ENCODE measurements around the gene CHCHD3.

The CHCHD3 gene

GRCh38 chr7:132856416-132856815, 225.5 kb downstream of the CHCHD3 start:
- Histone ChIP-seq H3K36me3 (no peaks in the 10 kb centered on the region), H3K4me1 (no peaks in the 10 kb centered on the region), H3K27ac (no peak overlapping the region), H3K4me3 (no peak overlapping the region), H3K27me3 (no peaks in the 10 kb centered on the region), H3K9me3 (no peaks in the 10 kb centered on the region)
- intact Hi-C loops (cut with DNase I; ENCODE audit: low total_unique reads), result no loop called here
- DNase-seq, result no peak
- no peak for TF ChIP-seq CTCF (IDR thresholded peaks at IDR 0.05)

- H3K27me3 ChIP-seq, result no peaks in the 10 kb centered on the region
Observed at GRCh38 chr7:132855901-132856300, 226.0 kb downstream of the CHCHD3 start.

GRCh38 chr7:132854238-132854637, 227.7 kb downstream of the CHCHD3 start:
- H3K4me3 ChIP-seq, result no peak overlapping the region
- intact Hi-C loops (cut with DNase I; ENCODE audit: low total_unique reads), result no loop called here
- no peak overlapping the region for H3K27ac ChIP-seq
- no peak for DNase-seq
- H3K9me3 ChIP-seq, result no peaks in the 10 kb centered on the region
- H3K36me3 ChIP-seq, result no peaks in the 10 kb centered on the region
- H3K27me3 ChIP-seq, result no peaks in the 10 kb centered on the region
- no peak for TF ChIP-seq CTCF (IDR thresholded peaks at IDR 0.05)
- H3K4me1 ChIP-seq, result no peaks in the 10 kb centered on the region

More at GRCh38 chr7:132855901-132856300, 226.0 kb downstream of the CHCHD3 start:
- H3K4me3 ChIP-seq, result no peak overlapping the region
- no peaks in the 10 kb centered on the region for H3K4me1 ChIP-seq
- TF ChIP-seq CTCF (IDR thresholded peaks at IDR 0.05), result no peak
- no peak for DNase-seq
- H3K9me3 ChIP-seq, result no peaks in the 10 kb centered on the region
- intact Hi-C loops (cut with DNase I; ENCODE audit: low total_unique reads), result no loop called here
- H3K27ac ChIP-seq, result no peak overlapping the region
- no peaks in the 10 kb centered on the region for H3K36me3 ChIP-seq

- Histone ChIP-seq H3K27me3 (no peaks in the 10 kb centered on the region), H3K4me1 (no peaks in the 10 kb centered on the region), H3K4me3 (no peak overlapping the region), H3K27ac (no peak overlapping the region), H3K36me3 (no peaks in the 10 kb centered on the region), H3K9me3 (no peaks in the 10 kb centered on the region)
- intact Hi-C loops (cut with DNase I; ENCODE audit: low total_unique reads), result no loop called here
- TF ChIP-seq CTCF (IDR thresholded peaks at IDR 0.05), result no peak
- no peak for DNase-seq
Observed at GRCh38 chr7:132847376-132847775, 234.5 kb downstream of the CHCHD3 start.

GRCh38 chr7:132846086-132846485, 235.8 kb downstream of the CHCHD3 start:
- Histone ChIP-seq H3K27me3 (no peaks in the 10 kb centered on the region), H3K9me3 (no peaks in the 10 kb centered on the region), H3K27ac (no peak overlapping the region), H3K4me3 (no peak overlapping the region), H3K4me1 (no peaks in the 10 kb centered on the region), H3K36me3 (no peaks in the 10 kb centered on the region)
- no peak for DNase-seq
- intact Hi-C loops (cut with DNase I; ENCODE audit: low total_unique reads), result no loop called here
- TF ChIP-seq CTCF (IDR thresholded peaks at IDR 0.05), result no peak

GRCh38 chr7:132842478-132842877, 239.4 kb downstream of the CHCHD3 start:
- no peak overlapping the region for H3K4me3 ChIP-seq
- no peaks in the 10 kb centered on the region for H3K36me3 ChIP-seq
- intact Hi-C loops (cut with DNase I; ENCODE audit: low total_unique reads), result no loop called here
- H3K27me3 ChIP-seq, result no peaks in the 10 kb centered on the region
- no peaks in the 10 kb centered on the region for H3K9me3 ChIP-seq
- no peak overlapping the region for H3K27ac ChIP-seq
- H3K4me1 ChIP-seq, result no peaks in the 10 kb centered on the region
- no peak for TF ChIP-seq CTCF (IDR thresholded peaks at IDR 0.05)
- DNase-seq, result no peak
